OCI-LY1 (cell line): Measurements from ENCODE around the gene MRTFA.

Source experiments
- H2AFZ ChIP-seq: fragments of 200-600 bp; sonication (generic), shearing (Covaris generic); 2 replicates; pipeline ENCODE4 v1.6.0; 2014; ENCODE audit warnings: antibody characterized with exemption, mild to moderate bottlenecking, low read length
- H3F3A ChIP-seq: fragments of 200-600 bp; sonication (generic), shearing (Covaris generic); 2 replicates; pipeline ENCODE4 v1.6.0; 2014; ENCODE audit warnings: mild to moderate bottlenecking, antibody characterized with exemption, low read length, moderate library complexity; ENCODE audit not compliant: insufficient read depth
- H3K27ac ChIP-seq: fragments of 200-600 bp; sonication (generic); 2 replicates; pipeline ENCODE4 v1.5.1; 2014; ENCODE audit warnings: low read length, mixed run types, mild to moderate bottlenecking, low read depth; ENCODE audit not compliant: poor library complexity, severe bottlenecking
- H3K27me3 ChIP-seq: fragments of 200-600 bp; sonication (generic); 2 replicates; pipeline ENCODE4 v1.6.0; 2014; ENCODE audit warnings: antibody characterized with exemption, mild to moderate bottlenecking, low read length, moderate library complexity; ENCODE audit not compliant: insufficient read depth
- H3K36me3 ChIP-seq: fragments of 200-600 bp; sonication (generic); 2 replicates; pipeline ENCODE4 v1.6.1; 2014; ENCODE audit warnings: mild to moderate bottlenecking, antibody characterized with exemption, low read length, moderate library complexity, mixed read lengths; ENCODE audit not compliant: insufficient read depth
- H3K4me1 ChIP-seq: fragments of 200-600 bp; sonication (generic); 2 replicates; pipeline ENCODE4 v1.5.1; 2014; ENCODE audit warnings: mild to moderate bottlenecking, low read length, moderate library complexity; ENCODE audit not compliant: insufficient read depth, severe bottlenecking
- H3K4me2 ChIP-seq: fragments of 200-600 bp; sonication (generic), shearing (Covaris generic); 2 replicates; pipeline ENCODE4 v1.6.1; 2014; ENCODE audit warnings: low read length
- H3K4me3 ChIP-seq: fragments of 200-600 bp; sonication (generic); 2 replicates; pipeline ENCODE4 v1.5.1; 2014; ENCODE audit warnings: low read length, low read depth, mild to moderate bottlenecking, mixed read lengths; ENCODE audit not compliant: poor library complexity, severe bottlenecking
- H3K79me2 ChIP-seq: fragments of 200-600 bp; shearing (Covaris generic); 2 replicates; pipeline ENCODE4 v1.6.1; 2016; ENCODE audit warnings: mixed run types, low read length, mixed read lengths; ENCODE audit not compliant: insufficient read depth
- H3K9ac ChIP-seq: fragments of 200-600 bp; sonication (generic), shearing (Covaris generic); 2 replicates; pipeline ENCODE4 v1.6.1; 2014; ENCODE audit warnings: mild to moderate bottlenecking, low read length, mixed read lengths
- H3K9me2 ChIP-seq: fragments of 200-600 bp; sonication (generic), shearing (Covaris generic); 2 replicates; pipeline ENCODE4 v1.6.1; 2014; ENCODE audit warnings: low read depth, mild to moderate bottlenecking, low read length, mixed read lengths
- H3K9me3 ChIP-seq: fragments of 200-600 bp; shearing (Covaris generic); 2 replicates; pipeline ENCODE4 v1.6.1; 2014; ENCODE audit warnings: low read length, mixed read lengths
- H4K20me1 ChIP-seq: fragments of 200-600 bp; sonication (generic), shearing (Covaris generic); 2 replicates; pipeline ENCODE4 v1.6.0; 2016; ENCODE audit warnings: mild to moderate bottlenecking, low read length; ENCODE audit not compliant: insufficient read depth
- CTCF ChIP-seq: fragments of 200-600 bp; sonication (generic), shearing (Covaris generic); IDR thresholded peaks from 2 replicates; pipeline ENCODE4 v1.5.1; 2017; ENCODE audit warnings: mild to moderate bottlenecking, antibody characterized with exemption, low read length, moderate library complexity, mixed read lengths
- EZH2 ChIP-seq: fragments of 200-600 bp; sonication (generic), shearing (Covaris generic); IDR thresholded peaks from 2 replicates; pipeline ENCODE4 v1.8.0; 2017; ENCODE audit warnings: borderline replicate concordance, mixed run types, mild to moderate bottlenecking, antibody characterized with exemption, low read length, moderate library complexity, mixed read lengths

The MRTFA gene

DNA sequence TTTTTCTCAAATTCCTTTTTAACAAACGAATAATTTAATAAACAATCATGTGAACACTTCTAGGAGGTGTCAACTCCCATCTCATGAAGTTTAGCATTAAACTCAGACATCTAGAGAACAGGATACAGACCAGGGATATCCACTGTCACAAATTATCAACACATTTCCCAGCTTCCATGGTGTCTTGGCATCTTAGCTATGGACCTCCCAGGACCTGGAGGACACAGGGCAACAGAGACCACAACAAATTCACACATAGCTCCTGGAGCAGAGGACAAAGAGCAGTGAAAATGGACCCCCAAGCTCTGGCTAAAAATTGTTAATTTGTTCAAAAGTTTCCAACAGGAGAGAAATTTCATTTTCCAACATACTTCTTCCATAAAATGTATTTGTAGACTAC lies 163.9 kb downstream of the MRTFA start:
- Histone ChIP-seq H3K79me2 (no peaks in the 10 kb centered on the region; the same call in 1 of the 2 replicates), H3K4me1 (no peaks in the 10 kb centered on the region)

DNA sequence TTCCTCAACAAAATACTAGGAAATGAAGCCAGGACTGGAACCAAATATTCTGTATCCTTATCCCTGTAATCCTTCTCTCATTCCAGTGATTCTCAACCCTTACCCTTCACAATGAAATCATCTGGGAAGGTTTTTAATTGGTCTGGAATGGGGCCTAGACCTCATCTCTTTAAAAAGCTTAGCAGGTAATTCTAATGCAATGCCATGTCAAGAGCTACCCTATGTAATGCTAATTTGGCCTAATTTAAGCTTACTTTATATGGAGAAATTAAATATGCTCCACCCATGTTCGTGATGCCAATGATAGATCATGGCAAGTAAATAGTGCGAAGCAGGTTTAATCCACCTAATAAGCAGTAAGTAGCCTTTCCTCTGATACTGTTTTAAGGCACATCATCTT lies 164.5 kb downstream of the MRTFA start:
- H3K4me2 ChIP-seq, result no peak overlapping the region
- H3K9ac ChIP-seq, result no peak overlapping the region
- no peaks in the 10 kb centered on the region for H4K20me1 ChIP-seq
- H3F3A ChIP-seq, result no peaks in the 10 kb centered on the region
- no peaks in the 10 kb centered on the region for H3K27me3 ChIP-seq
- H2AFZ ChIP-seq, result no peak overlapping the region
- TF ChIP-seq CTCF (no peak), EZH2 (no peak)
- no peaks in the 10 kb centered on the region for H3K9me2 ChIP-seq
- H3K79me2 ChIP-seq, result no peaks in the 10 kb centered on the region; the same call in 1 of the 2 replicates
- no peaks in the 10 kb centered on the region for H3K36me3 ChIP-seq
- no peaks in the 10 kb centered on the region for H3K9me3 ChIP-seq
- H3K27ac ChIP-seq, result no peak overlapping the region
- H3K4me3 ChIP-seq, result no peak overlapping the region
- no peaks in the 10 kb centered on the region for H3K4me1 ChIP-seq

More for the DNA sequence above, 163.9 kb downstream of the MRTFA start:
- TF ChIP-seq CTCF, result no peak
- no peak for TF ChIP-seq EZH2
- Histone ChIP-seq H3K9me2 (no peaks in the 10 kb centered on the region), H3K27me3 (no peaks in the 10 kb centered on the region), H4K20me1 (no peaks in the 10 kb centered on the region), H3K4me2 (no peak overlapping the region), H3K27ac (no peak overlapping the region), H3K36me3 (no peaks in the 10 kb centered on the region), H3K9me3 (no peaks in the 10 kb centered on the region), H3K9ac (no peak overlapping the region), H3F3A (no peaks in the 10 kb centered on the region), H2AFZ (no peak overlapping the region), H3K4me3 (no peak overlapping the region)

GRCh38 chr22:40469181-40469580 lies 167.3 kb downstream of the MRTFA start:
- Histone ChIP-seq H2AFZ (no peak overlapping the region), H3K9me3 (no peaks in the 10 kb centered on the region), H3K9ac (no peak overlapping the region), H4K20me1 (no peaks in the 10 kb centered on the region), H3K27ac (no peak overlapping the region), H3K36me3 (no peaks in the 10 kb centered on the region), H3K79me2 (no peaks in the 10 kb centered on the region; the same call in 1 of the 2 replicates), H3K9me2 (no peaks in the 10 kb centered on the region), H3K4me3 (no peak overlapping the region), H3K27me3 (no peaks in the 10 kb centered on the region), H3K4me2 (no peak overlapping the region), H3K4me1 (peaks cover under 1% of the 10 kb centered on the region), H3F3A (no peaks in the 10 kb centered on the region)
- TF ChIP-seq EZH2 (no peak), CTCF (no peak)
